Kidney (tissue), 22 donors: ENCODE measurements around the gene NBEA. TPM values are rescaled to one million over a fixed set of nuclear protein-coding genes. Genes with fewer than 3 reads are reported as not detected.
A peak's percentile ranks its signal among the peaks of the same experiment; 100 is the strongest.

Experiments
- DNase-seq, 5 donors: peaks; one replicate each; pipeline ENCODE4 v3.0.0-alpha.2; 2013 to 2020
- FAIRE-seq: peaks from 2 replicates; lab custom pipeline; 2012; peaks lifted over from hg19 to GRCh38; lab: Jason Lieb, UNC
- H3K27ac ChIP-seq, 2 donors: one replicate each; pipeline ENCODE4 v1.7.0; 2013; ENCODE audit warnings: low read depth in 2 of 2, low read length in 2 of 2, inconsistent platforms in 1 of 2
- H3K27me3 ChIP-seq: one replicate; pipeline ENCODE4 v1.7.1; 2013; ENCODE audit warnings: low read length, inconsistent platforms; ENCODE audit not compliant: control insufficient read depth, insufficient read depth
- H3K36me3 ChIP-seq, 3 donors: one replicate each; pipeline versions ENCODE4 v1.7.0 to v1.7.1; 2013; ENCODE audit warnings: low read length in 3 of 3, control low read depth in 1 of 3, inconsistent platforms in 1 of 3; ENCODE audit not compliant: insufficient read depth in 3 of 3, control insufficient read depth in 2 of 3
- H3K4me1 ChIP-seq, 3 donors: one replicate each; pipeline versions ENCODE4 v1.7.0 to v1.7.1; 2013; ENCODE audit warnings: low read length in 3 of 3, inconsistent platforms in 1 of 3, low read depth in 1 of 3; ENCODE audit not compliant: control insufficient read depth in 2 of 3, insufficient read depth in 2 of 3
- H3K4me3 ChIP-seq, 3 donors: one replicate each; pipeline versions ENCODE4 v1.7.0 to v1.8.1; 2013; ENCODE audit warnings: low read length in 3 of 3, control low read depth in 1 of 3, inconsistent platforms in 1 of 3
- H3K9ac ChIP-seq, 3 donors: one replicate each; pipeline versions ENCODE4 v1.7.0 to v1.7.1; 2013; ENCODE audit warnings: low read length in 3 of 3, control low read depth in 1 of 3, inconsistent platforms in 1 of 3
- H3K9me3 ChIP-seq, 3 donors: one replicate each; pipeline versions ENCODE4 v1.7.0 to v1.7.1; 2013; ENCODE audit warnings: low read length in 3 of 3, control low read depth in 1 of 3, inconsistent platforms in 1 of 3; ENCODE audit not compliant: control insufficient read depth in 2 of 3, insufficient read depth in 1 of 3
- CTCF ChIP-seq: IDR thresholded peaks from 3 replicates; pipeline ENCODE4 v1.5.1; 2012; ENCODE audit warnings: mild to moderate bottlenecking, moderate library complexity, borderline replicate concordance; ENCODE audit not compliant: insufficient read depth; ENCODE audit errors: extremely low read depth
- intact Hi-C: fragments of 100-400 bp; cut with DNase I; formaldehyde crosslinking; loops from one replicate; pipeline ENCODE4 v1.11.1; 2022
- long read RNA-seq, 10 donors: library from polyadenylated mRNA in 1 of 10; unstranded in 1 of 10; transcript quantifications; one replicate each; pipeline ENCODE4 v2.0.0 and lab custom pipeline, GENCODE V29; 2021 to 2026
- polyA plus RNA-seq: library from polyadenylated mRNA; stranded (reverse); fragments of 350-450 nt; fragmentation: Illumina TruSeq; extraction: RNeasy Lipid Tissue Mini Kit (QIAGEN cat#74804); gene quantifications from one replicate; pipeline ENCODE4 v1.2.3, GENCODE V29; 2014; ENCODE audit warnings: low read depth, low replicate concordance; ENCODE audit not compliant: insufficient read depth
- total RNA-seq: library from RNA; stranded (reverse); fragmentation: NEBNext Ultra II Directional; extraction: Animal tissue kit (Norgen Biotek cat#: 25700); gene quantifications from one replicate; pipeline ENCODE4 v1.2.1, GENCODE V29; 2021
- donor health status: control.
- donor health status: control.
- donor health status: control.
- donor health status: control.
- donor health status: control.
- donor health status: DM: yes; HTN: yes; CAD: no.
- donor health status: Normal renal cell carcinoma (clear cell type).

The NBEA gene
- total RNA-seq (14.6 TPM), polyA plus RNA-seq (4.7 TPM)
- long read RNA-seq, donor 1: 0 reads
- long read RNA-seq, donor 2: 0 reads
- long read RNA-seq, donor 3: 0 reads
- long read RNA-seq, donor 4: 0 reads
- long read RNA-seq, donor 5: 0 reads
- long read RNA-seq, donor 6: 0 reads
- long read RNA-seq, donor 7, partial matches to known transcripts: 1 of 4 reads
- long read RNA-seq, donor 7, other reads (novel, unspliced or antisense): 3 of 4 reads
- long read RNA-seq, donor 8: 0 reads
- long read RNA-seq, donor 9: 0 reads
- long read RNA-seq, donor 10: 0 reads

GRCh38 chr13:34941835-34942731, at the start of gene NBEA:
NBEA (plus strand) TSS chr13:34942270; CDS start chr13:34942821, 551 bp downstream.
- Histone ChIP-seq H3K36me3 (no peaks in the 10 kb centered on the region), H3K4me3 (peak within 1 kb of the TSS; percentile 79 to 83 (median 82)), H3K27ac (peak within 1 kb of the TSS; percentile 64 to 78), H3K27me3 (no peaks in the 10 kb centered on the region), H3K9ac (peak within 1 kb of the TSS in 2 of 3 donors; percentile 17 to 45), H3K4me1 (peaks cover 0 to 3% (median 2%) of the 10 kb centered on the region in 3 donors), H3K9me3 (no peaks in the 10 kb centered on the region)
- intact Hi-C loops: no loop called here
- DNase-seq: peak; percentile 83 to 94 (median 88)
- FAIRE-seq: no peak
- no peak for TF ChIP-seq CTCF

- Histone ChIP-seq H3K4me1 (no peaks in the 10 kb centered on the region), H3K36me3 (no peaks in the 10 kb centered on the region), H3K27me3 (no peaks in the 10 kb centered on the region), H3K27ac (no peak overlapping the region), H3K9ac (no peak overlapping the region), H3K4me3 (no peak overlapping the region), H3K9me3 (no peaks in the 10 kb centered on the region)
- intact Hi-C loops: no loop called here
- TF ChIP-seq CTCF: no peak
- no peak for FAIRE-seq
- no peak for DNase-seq
Measured at GRCh38 chr13:34894756-34895155, 47.3 kb upstream of the NBEA start.

GRCh38 chr13:34897220-34897619, 44.9 kb upstream of the NBEA start:
- Histone ChIP-seq H3K36me3 (no peaks in the 10 kb centered on the region), H3K4me1 (no peaks in the 10 kb centered on the region), H3K4me3 (no peak overlapping the region), H3K27me3 (no peaks in the 10 kb centered on the region), H3K9me3 (no peaks in the 10 kb centered on the region), H3K9ac (no peak overlapping the region), H3K27ac (no peak overlapping the region)
- intact Hi-C loops: no loop called here
- FAIRE-seq (no peak), DNase-seq (no peak)
- TF ChIP-seq CTCF: no peak
